NCI-H748 (cell line): ENCODE measurements around the gene ELF1.
"Not testable (repeated sequence)": the region's sequence is repeated elsewhere in the genome, so short reads cannot be mapped to it uniquely, and the experiment has no call there.

Source experiments
- DNase-seq: peaks from one replicate; lab custom pipeline; 2025; ENCODE audit not compliant: unreplicated experiment; lab: John Stamatoyannopoulos, UW

Gene ELF1

DNA sequence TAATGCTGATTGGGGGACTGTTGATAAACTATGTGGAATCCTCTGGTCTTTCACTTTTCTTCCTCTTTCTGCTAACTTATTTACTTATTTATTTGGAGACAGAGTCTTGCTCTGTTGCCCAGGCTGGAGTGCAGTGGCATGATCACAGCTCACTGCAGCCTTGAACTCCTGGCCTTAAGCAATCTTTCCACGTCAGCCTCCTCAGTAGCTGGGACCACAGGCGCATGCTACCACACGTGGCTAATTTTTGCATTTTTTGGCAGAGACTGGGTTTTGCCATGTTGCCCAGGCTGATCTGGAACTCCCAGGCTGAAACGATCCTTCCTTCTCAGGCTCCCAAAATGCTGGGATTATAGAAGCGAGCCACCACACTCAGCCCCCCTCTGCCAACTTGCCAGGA, 77.5 kb downstream of the ELF1 start:
- no peak for DNase-seq

DNA sequence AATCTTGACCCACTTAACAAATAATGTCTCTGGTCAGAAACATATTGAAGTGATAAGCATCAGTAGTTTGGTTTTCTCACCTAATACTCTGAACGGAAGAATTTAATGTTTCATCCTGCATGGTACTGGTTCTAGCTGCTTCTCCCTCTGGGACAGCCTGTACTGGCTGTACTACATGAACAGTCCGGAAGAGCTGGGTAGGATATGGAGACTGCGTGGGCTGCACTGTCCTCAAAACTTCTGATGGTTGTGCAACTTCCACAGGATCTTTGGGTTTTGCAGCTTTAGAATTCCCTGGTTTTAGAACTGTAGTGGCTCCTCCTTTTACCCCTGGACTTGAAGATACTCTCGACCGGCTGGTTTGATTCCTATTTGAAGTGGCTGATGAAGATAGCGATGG, 78.3 kb downstream of the ELF1 start:
- DNase-seq = no peak

DNA sequence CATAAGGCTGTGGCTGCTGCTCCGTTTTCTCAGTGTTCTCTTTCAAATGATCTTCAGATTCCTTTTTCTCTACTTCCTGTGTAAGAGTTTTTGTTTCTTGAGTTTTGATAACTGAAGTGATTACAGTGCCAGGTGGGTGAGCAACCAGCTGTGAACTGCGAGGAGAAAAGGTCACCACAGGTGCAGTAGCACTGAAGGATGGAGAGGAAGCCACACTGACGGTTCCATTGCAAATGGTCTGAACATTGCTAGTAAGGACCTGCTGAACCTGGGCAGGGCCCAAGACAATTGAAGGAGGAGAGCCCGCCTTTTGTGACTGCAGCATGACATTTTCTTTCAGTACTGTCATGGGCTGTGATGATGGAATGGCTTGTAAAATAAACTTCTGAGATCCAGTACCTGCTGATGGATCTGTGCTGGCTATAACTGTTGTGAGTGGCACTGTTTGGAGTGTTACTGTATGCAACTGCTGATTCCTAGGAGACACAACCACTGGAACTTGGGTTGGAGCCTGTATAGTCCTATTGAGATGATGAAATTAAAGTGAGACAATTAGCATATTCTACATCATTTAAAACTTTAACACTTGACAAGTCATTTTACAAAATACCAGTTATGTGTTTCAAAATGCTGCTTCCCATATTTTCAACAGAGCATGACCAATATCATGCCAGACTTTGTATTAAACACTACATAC, 85.5 kb downstream of the ELF1 start:
- DNase-seq = no peak

DNA sequence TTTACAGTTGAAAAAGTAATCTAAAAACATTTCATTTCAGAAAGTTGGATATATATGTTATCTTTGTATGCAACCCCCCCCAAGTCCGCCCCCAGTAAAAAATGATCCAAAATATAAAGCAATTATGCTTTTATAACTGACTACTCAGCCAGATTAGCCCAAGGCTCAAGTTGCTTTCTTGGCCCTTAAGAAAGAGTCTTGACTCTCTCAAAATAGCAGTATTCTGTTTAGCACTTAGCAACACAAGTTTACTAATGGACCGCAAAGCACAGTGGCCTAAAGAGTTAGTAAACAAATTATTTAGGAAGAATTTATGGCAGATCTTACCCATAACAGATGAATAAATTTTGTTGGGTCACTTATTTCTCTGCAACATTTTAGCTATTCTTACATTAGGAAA, 86.9 kb downstream of the ELF1 start:
- DNase-seq = no peak

DNA sequence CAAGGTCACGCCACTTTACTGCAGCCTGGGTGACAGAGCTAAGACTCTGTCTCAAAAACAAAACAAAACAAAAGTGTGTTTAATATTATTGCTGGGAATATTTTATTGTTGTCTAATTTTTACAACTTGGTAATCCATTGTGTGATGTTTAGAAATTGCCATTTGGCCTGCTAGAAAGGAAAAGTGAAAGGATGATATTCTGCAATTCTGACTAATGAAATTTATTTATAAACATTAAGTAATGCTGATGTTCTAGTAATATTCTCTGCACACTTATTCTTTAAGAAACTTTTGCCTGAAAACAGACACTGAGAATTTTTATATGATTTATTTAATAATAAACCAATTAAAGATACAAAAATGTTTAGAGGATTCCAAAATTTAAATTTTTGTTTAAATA, 87.4 kb downstream of the ELF1 start:
- DNase-seq = no peak

DNA sequence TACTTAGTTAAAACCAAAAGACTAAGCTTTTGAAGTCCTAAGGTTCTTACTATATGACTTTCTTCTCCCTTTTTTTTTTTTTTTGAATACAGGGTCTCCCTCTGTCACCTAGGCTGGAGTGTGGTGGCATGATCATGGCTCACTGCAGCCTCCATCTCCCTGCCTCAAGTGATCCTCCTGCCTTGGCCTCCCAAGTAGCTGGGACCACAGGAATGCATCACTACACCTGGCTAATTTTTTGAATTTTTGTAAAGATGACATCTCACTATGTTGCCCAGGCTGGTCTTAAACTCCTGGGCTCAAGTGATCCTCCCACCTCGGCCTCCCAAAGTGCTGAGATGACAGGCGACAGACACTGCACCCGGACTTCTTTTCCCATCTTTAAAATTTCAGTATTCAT, 89.2 kb downstream of the ELF1 start:
- not testable (repeated sequence) for DNase-seq

DNA sequence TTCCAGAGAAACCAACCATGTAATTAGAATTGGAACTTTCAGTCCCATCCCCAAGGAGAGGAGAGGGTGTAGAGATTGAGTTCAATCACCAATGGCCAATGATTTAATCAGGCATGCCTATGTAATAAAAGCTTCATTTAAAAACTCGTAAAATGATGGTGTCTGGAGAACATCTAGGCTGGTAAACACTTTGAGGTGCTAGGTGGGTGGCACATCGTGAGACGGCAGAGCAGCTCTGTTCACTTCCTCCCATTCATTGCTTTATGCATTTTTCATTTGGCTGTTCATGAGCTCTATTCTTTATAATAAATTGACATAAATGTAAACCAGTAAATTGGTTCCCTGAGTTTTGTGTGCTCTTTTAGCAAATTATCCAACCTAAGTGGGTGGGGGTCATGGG, 90.1 kb downstream of the ELF1 start:
- no peak for DNase-seq

DNA sequence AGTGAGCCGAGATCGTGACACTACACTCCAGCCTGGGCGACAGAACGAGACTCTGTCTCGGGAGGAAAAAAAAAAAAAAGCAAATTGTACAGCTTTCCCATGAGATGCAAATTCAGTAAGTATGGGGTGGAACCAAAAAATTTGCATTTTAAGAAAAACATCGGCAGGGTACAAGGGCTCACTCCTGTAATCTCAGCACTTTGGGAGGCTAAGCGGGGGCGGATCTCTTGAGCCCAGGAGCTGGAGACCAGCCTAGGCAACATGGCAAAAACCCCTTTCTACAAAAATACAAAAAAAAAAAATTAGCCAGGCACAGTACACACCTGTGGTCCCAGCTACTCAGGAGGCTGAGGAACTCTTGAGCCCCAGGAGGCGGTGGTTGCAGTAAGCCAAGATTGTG, 91.2 kb downstream of the ELF1 start:
- DNase-seq = no peak

DNA sequence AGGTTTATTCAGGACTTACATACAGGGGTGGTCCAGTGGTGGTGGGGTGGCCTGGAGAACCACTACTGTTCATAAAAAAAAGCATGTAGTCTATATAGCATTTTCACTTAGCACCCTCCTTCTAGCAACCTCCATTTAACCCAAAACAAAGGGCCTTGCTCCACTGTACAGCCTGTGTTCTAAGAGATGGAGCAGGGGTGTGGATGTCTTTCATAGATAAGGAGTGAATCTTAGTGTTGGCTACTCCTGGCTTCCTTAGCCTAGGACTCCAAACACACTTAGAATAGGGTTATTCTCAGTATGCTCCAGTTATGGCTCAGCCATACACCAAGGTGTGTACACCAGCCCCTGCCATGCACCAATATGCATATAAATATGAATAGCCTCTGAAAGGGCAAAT, 95.2 kb downstream of the ELF1 start:
- no peak for DNase-seq

DNA sequence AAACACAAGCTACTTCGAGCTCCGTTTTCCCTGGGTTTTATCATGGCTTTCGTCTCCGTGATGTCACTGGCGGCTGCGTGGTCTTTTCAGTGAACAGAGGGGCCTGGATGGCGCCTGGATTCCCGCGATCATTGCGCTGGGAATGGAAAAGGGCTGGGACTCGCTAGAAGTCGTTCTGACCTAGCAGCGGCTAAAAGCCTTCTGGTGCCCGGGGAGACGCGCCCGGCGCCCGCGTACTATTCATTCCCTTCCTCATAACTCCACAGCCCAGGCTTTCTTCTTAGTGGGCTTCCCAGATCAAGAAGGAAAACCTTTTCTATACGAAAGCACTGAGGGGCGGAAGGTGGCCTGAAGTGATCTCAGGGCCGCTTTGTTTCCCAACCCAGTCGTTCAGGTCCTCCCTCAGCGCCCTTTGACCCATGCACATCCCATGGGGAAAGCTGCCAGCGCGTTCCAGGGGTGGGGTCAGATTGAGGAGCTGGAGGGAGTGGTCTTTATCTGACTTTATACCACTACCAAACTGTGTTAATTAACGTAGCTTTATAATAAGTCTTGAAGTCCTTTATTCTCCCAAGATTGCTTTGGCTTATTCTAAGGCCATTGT, 96.6 kb downstream of the ELF1 start:
- DNase-seq = peak; percentile 8

DNA sequence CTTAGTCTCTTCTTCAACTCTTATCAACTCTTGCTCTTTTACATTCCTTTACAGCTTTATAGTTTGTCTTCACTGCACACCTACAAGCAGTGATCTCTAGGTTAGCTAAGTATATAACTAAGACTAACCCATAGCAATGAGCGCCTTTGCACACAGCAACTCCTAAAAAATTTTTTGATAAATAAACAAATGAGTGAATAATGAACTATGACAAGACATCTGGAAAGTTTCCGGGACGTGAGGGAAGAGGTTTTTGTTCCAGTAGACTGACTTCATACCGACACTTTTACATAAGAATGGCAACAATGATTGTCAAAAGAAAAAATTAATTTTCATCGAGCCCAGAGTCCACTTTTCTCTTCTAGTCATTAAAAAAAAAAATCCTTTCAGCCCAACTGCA, 98.3 kb downstream of the ELF1 start:
- DNase-seq = no peak

DNA sequence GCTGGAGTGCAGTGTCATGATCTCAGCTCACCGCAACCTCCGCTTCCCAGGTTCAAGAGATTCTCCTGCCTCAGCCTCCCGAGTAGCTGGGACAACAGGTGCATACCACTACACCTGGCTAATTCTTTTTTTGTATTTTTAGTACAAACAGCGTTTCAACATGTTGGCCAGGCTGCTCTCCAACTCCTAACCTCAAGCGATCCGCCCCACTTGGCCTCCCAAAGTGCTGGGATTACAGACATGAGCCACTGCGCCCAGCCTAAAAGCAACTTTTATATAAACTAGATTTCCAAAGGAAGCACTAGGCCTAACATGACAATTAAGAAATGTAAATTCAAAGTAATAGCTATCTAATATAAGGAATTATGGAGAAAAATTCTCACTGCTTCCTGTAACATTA, 99.2 kb downstream of the ELF1 start:
- DNase-seq = not testable (repeated sequence)

DNA sequence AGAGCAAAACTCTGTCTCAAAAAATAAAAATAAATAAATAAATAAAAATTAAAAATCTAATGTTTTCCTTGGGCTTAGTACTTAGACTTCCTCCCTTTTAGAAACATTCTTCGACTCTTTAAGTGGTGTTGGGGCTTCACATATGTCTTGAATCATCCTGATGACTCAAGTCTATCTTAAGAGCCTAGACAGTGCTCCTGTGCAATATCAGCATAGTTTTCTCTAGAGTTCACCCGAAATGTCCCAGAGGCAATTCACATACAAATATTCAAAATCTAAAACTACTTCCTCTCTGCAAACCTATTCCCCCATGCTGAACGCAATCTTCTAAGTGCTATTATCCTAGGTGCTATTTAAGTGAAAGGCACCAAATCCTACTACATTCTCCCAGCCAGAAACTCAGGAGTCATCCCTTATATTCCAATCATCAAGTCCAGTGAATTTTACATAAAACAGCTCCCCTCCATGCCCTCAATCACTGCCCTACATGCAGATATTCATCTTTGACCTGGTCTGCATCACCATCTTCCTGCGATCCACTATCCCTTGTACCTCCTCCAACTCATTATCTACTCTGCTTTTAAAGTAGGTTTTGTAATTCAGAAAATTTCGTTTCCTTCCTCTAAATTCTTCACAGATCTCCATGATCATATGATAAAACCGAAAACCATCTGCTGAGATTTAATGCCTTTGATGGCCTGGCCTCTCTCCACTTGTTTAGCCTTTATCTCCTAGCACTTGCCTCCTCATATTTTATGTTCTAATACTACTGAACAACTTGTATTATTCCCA, 102.7 kb downstream of the ELF1 start:
- no peak for DNase-seq

DNA sequence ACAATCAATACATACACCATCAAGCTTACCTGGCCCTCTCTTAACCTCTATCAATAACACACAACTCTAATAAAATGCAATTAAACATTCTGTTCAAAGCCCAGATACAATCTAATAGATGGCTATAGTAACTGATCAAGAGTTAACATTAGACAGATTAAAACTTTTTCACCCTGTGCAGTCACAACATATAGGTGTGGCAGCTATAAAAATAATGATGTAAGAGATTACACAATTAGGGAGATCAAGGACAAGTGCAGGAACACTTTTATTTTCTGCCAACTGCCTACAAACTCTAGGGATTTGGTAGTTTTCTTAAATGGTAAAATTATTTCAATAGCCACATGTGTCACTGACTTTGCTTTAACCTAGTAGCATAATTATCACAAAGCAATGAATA, 104.3 kb downstream of the ELF1 start:
- not testable (repeated sequence) for DNase-seq

DNA sequence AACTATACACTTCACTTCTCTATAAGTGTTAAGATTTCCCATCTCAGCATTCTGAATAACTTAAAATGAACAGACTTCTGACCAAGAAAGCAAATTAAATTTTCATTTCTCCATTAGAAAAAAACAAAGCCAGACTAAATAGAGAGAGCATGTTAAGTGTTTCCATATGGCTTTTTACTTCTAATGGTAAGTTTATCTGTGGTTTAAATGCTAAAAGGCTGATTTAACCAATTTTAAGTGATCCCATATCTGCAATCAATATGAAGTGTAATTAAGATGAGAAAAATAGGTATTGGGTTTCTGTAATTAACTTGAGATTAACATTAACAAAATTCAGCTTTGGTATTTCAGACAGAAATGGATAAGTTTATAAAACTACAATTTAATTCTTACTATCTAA, 107.8 kb downstream of the ELF1 start:
- DNase-seq = no peak

DNA sequence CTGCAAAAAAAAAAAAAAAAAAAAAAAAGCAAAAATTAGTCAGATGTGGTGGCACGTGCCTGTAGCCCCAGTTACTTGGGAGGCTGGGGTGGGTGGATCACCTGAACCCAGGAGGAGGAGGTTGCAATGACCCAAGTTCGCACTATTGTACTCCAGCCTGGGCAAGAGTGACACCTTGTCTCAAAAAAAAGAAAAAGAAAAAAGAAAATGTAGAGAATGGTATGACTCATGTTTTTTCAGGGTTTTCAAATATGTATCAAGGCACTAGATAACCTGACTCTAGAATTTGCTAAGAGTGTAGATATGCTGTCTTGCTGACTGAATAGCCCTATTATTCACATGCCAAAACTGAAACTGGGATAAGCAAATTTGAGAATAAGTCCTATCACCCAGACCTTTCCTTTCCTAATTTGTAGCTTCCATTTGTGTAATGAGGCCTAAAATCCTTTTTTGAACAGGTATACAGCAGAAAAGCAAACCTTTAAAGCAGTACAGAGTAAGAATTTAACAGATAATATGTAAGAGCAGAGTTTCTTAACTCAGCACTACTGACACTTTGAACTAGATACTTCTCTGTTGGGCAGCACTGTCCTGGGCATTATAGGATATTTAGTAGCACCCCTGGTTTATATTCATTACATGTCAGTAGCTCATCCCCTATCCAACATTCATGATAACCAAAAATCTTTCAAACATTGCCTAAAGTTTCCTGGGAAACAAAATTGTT, 108.6 kb downstream of the ELF1 start:
- no peak for DNase-seq

DNA sequence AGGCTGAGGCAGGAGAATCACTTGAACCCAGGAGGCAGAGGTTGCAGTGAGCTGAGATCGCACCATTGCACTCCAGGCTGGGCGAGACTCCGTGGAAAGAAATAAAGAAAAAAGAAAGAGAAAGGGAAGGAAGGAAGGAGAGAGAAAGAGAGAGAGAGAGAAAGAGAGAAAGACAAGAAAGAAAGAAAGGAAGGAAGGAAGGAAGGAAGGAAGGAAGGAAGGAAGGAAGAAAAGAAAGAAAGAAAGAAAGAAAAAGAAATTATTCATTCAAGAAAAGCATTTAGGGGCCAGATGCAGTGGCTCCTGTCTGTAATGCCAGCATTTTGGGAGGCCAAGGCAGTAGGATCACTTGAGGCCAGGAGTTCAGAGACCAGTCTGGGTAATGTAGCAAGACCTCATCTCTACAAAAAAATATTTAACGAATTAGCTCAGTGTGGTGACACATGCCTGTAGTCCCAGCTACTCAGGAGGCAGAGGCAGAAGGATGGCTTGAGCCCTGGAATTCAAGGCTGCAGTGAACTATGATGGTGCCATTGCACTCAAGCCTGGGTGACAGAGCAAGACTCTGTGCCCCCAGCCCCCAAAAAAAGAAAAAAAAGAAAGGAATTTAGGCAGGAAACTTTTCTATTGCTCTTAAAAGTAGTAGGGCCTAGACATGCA, 109.4 kb downstream of the ELF1 start:
- not testable (repeated sequence) for DNase-seq

DNA sequence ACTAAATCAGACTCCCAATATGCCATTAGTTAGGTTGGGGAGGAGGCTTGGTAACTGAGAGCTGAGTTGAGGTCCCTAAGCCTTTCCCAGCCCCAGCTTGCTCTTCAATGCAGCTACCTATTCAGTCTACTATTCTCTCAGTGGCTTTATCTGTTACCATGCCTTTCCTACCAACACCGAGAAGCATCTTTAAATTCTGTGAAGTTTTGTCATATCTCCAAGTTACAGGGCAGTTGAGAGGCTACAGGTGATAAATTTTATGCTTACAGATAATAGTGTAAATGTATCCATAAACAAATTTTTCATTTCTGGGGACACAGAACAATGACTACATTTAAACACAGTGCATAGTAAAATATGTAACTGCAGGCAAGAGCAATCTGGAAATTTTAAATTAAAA, 110.6 kb downstream of the ELF1 start:
- DNase-seq = no peak

DNA sequence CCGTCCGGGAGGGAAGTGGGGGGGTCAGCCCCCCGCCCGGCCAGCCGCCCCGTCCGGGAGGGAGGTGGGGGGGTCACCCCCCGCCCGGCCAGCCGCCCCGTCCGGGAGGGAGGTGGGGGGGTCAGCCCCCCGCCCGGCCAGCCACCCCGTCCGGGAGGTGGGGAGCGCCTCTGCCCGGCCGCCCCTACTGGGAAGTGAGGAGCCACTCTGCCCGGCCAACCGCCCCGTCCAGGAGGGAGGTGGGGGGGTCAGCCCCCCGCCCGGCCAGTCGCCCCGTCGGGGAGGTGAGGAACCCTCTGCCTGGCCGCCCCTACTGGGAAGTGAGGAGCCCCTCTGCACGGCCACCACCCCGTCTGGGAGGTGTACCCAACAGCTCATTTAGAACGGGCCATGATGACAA, 118.1 kb downstream of the ELF1 start:
- DNase-seq = not testable (repeated sequence)

DNA sequence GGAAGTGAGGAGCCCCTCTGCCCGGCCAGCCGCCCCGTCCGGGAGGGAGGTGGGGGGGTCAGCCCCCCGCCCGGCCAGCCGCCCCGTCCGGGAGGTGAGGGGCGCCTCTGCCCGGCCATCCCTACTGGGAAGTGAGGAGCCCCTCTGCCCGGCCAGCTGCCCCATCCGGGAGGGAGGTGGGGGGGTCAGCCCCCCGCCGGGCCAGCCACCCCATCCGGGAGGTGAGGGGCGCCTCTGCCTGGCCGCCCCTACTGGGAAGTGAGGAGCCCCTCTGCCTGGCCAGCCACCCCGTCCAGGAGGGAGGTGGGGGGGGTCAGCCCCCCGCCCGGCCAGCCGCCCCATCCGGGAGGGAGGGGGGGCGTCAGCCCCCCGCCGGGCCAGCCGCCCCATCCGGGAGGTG, 118.5 kb downstream of the ELF1 start:
- not testable (repeated sequence) for DNase-seq

DNA sequence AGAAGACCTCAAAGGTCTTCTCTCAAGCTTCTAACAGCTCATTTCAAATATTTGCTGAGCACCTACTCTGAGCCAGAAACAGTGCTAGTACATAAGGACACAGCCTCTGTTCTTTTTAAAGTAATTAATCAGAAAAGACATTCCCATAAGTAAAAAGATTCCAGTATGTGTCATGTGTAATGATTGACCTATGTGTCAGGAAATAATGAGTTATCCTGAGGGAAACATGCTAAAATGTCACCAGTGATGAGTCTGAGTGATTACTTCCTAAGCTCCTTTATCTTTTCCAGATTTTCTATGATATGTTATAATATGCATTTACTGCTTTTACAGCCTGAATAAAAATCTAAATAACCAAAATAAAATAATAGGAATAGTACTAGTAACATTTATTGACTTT, 122.1 kb downstream of the ELF1 start:
- no peak for DNase-seq
